ENCODE measurements around the gene CTDSPL.

The CTDSPL gene

DNA sequence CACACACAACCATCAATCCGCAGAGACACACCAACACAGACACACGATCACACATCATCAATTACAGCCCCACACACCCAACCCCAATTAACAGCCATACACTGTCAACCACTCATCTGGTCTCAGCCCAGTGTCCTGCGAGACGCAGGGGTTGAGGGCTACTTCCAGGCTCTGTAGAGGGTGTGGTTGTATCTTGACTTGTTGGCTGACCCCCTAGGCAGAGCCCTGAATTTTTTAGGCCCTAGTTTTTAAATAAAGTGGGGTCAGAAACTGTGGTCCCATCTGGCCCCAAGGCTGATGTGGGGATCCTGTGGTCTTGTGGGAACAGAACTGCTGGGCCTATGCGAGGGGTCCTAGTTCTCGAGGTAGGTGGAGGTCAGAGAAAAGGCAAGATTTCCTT, 138.2 kb downstream of the CTDSPL start:
- H3K36me3 ChIP-seq (ENCODE audit: control insufficient read depth, insufficient read depth, low read length): peaks cover 19% of the 10 kb centered on the region
- DNase-seq (ENCODE audit: extremely low read depth, insufficient read length): no peak
- TF ChIP-seq, protein P1, sequence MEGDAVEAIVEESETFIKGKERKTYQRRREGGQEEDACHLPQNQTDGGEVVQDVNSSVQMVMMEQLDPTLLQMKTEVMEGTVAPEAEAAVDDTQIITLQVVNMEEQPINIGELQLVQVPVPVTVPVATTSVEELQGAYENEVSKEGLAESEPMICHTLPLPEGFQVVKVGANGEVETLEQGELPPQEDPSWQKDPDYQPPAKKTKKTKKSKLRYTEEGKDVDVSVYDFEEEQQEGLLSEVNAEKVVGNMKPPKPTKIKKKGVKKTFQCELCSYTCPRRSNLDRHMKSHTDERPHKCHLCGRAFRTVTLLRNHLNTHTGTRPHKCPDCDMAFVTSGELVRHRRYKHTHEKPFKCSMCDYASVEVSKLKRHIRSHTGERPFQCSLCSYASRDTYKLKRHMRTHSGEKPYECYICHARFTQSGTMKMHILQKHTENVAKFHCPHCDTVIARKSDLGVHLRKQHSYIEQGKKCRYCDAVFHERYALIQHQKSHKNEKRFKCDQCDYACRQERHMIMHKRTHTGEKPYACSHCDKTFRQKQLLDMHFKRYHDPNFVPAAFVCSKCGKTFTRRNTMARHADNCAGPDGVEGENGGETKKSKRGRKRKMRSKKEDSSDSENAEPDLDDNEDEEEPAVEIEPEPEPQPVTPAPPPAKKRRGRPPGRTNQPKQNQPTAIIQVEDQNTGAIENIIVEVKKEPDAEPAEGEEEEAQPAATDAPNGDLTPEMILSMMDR (IDR thresholded peaks at IDR 0.05; ENCODE audit: insufficient read depth, low read length, poor library complexity, severe bottlenecking): no peak
- H3K4me3 ChIP-seq (replicated peaks; ENCODE audit: low read depth, low read length): no peak overlapping the region
- no peaks in the 10 kb centered on the region for H3K27me3 ChIP-seq (replicated peaks; ENCODE audit: control insufficient read depth, insufficient read depth, low read length)

- peaks cover 21% of the 10 kb centered on the region for H3K36me3 ChIP-seq (ENCODE audit: control insufficient read depth, insufficient read depth, low read length)
- TF ChIP-seq, protein P1 (IDR thresholded peaks at IDR 0.05; ENCODE audit: insufficient read depth, low read length, poor library complexity, severe bottlenecking): no peak
- DNase-seq (ENCODE audit: extremely low read depth, insufficient read length): no peak
- H3K27me3 ChIP-seq (replicated peaks; ENCODE audit: control insufficient read depth, insufficient read depth, low read length): no peaks in the 10 kb centered on the region
- no peak overlapping the region for H3K4me3 ChIP-seq (replicated peaks; ENCODE audit: low read depth, low read length)
Measured at GRCh38 chr3:38000242-38000916, 138.7 kb downstream of the CTDSPL start.

- peaks cover 23% of the 10 kb centered on the region for H3K36me3 ChIP-seq (ENCODE audit: control insufficient read depth, insufficient read depth, low read length)
- TF ChIP-seq, protein P1 (IDR thresholded peaks at IDR 0.05; ENCODE audit: insufficient read depth, low read length, poor library complexity, severe bottlenecking): no peak
- no peak overlapping the region for H3K4me3 ChIP-seq (replicated peaks; ENCODE audit: low read depth, low read length)
- no peak for DNase-seq (ENCODE audit: extremely low read depth, insufficient read length)
- H3K27me3 ChIP-seq (replicated peaks; ENCODE audit: control insufficient read depth, insufficient read depth, low read length): no peaks in the 10 kb centered on the region
Measured at GRCh38 chr3:38000965-38001455, 139.3 kb downstream of the CTDSPL start.

DNA sequence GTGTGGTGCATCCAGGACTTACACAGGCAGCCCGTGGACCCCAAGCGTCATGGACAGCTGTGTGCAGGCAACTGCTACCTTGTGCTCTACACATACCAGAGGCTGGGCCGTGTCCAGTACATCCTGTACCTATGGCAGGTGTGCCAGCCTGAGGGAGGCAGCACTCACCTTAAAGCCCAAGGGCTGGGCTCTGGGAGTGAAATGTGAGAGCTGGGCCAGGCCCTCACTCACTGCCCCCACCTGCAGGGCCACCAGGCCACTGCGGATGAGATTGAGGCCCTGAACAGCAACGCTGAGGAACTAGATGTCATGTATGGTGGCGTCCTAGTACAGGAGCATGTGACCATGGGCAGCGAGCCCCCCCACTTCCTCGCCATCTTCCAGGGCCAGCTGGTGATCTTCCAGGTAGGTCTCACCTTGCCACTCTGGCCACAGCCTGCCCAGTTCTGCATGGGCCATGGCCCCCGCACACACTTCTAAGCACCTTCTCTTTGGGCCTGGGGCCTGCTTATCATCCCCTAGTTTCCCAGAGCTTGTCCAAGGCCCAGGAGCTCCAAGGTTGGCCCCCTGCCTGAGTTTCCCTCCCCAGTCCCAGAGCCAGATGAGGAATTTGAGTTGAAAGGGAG, 139.9 kb downstream of the CTDSPL start:
- no peak for DNase-seq (ENCODE audit: extremely low read depth, insufficient read length)
- peaks cover 24% of the 10 kb centered on the region for H3K36me3 ChIP-seq (ENCODE audit: control insufficient read depth, insufficient read depth, low read length)
- TF ChIP-seq, protein P1 (IDR thresholded peaks at IDR 0.05; ENCODE audit: insufficient read depth, low read length, poor library complexity, severe bottlenecking): no peak
- H3K4me3 ChIP-seq (replicated peaks; ENCODE audit: low read depth, low read length): no peak overlapping the region
- H3K27me3 ChIP-seq (replicated peaks; ENCODE audit: control insufficient read depth, insufficient read depth, low read length): no peaks in the 10 kb centered on the region

- TF ChIP-seq, protein P1 (IDR thresholded peaks at IDR 0.05; ENCODE audit: insufficient read depth, low read length, poor library complexity, severe bottlenecking): no peak
- Histone ChIP-seq H3K4me3 (replicated peaks; ENCODE audit: low read depth, low read length) (no peak overlapping the region), H3K27me3 (replicated peaks; ENCODE audit: control insufficient read depth, insufficient read depth, low read length) (no peaks in the 10 kb centered on the region), H3K36me3 (ENCODE audit: control insufficient read depth, insufficient read depth, low read length) (peaks cover 26% of the 10 kb centered on the region)
- DNase-seq (ENCODE audit: extremely low read depth, insufficient read length): no peak
Measured at GRCh38 chr3:38002291-38002876, 140.7 kb downstream of the CTDSPL start.

All from GM06990 (cell line).